ENCODE data around the gene ENDOV. TPM values are rescaled to one million over a fixed set of nuclear protein-coding genes. Genes with fewer than 3 reads are reported as not detected.

The ENDOV gene
- total RNA-seq, 4 donors from 2014 or later = 12.4 to 17.7 (median 15.4) TPM

GRCh38 chr17:80486692-80487091, 71.7 kb downstream of the ENDOV start:
- peaks cover 80% of the 10 kb centered on the region for H3K27me3 ChIP-seq

DNA sequence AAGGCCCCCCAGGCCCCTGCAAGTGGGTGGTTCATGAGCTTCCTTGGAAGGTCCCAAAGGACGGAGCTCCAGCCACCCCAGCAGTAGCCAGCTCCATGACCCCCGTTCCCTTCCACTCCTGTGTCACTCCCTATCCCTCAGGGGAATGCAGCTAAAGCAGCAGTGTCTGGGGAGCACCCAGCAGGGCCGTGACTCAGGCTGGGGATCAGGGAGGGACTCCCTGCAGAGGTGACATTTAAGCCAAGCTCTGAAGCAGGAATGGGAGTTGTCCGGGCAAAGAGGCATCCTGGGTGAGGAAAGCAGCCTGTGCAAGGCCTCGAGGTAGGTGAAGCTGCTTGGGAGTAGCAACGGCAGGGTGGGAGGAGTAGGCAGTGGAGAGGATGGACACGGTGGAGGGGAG, 72.5 kb downstream of the ENDOV start:
- H3K9me3 ChIP-seq = peaks cover 0 to 14% (median 0%) of the 10 kb centered on the region in 3 donors
- H3K4me3 ChIP-seq = no peak overlapping the region
- peaks cover 80% of the 10 kb centered on the region for H3K27me3 ChIP-seq
- no peak for TF ChIP-seq POLR2AphosphoS5 (IDR thresholded peaks at IDR 0.05)
- TF ChIP-seq EP300 (IDR thresholded peaks at IDR 0.05) = no peak
- no peak for TF ChIP-seq POLR2A (IDR thresholded peaks at IDR 0.05)
- no peak for TF ChIP-seq CTCF (IDR thresholded peaks at IDR 0.05)
- H3K4me1 ChIP-seq = no peaks in the 10 kb centered on the region
- H3K36me3 ChIP-seq = no peaks in the 10 kb centered on the region
- 35 to 43% methylated on average over 2 to 4 of the region's 7 CpGs for WGBS, 2 donors (ENCODE audit: low coverage in 1 of 2)
- no peak for ATAC-seq
- no peak overlapping the region for H3K27ac ChIP-seq

More at GRCh38 chr17:80486692-80487091, 71.7 kb downstream of the ENDOV start:
- Histone ChIP-seq H3K4me1 (no peaks in the 10 kb centered on the region), H3K4me3 (no peak overlapping the region), H3K36me3 (no peaks in the 10 kb centered on the region), H3K27ac (no peak overlapping the region), H3K9me3 (peaks cover 0 to 14% (median 0%) of the 10 kb centered on the region in 3 donors)
- no peak for ATAC-seq
- TF ChIP-seq POLR2AphosphoS5 (IDR thresholded peaks at IDR 0.05) = no peak
- no peak for TF ChIP-seq EP300 (IDR thresholded peaks at IDR 0.05)
- TF ChIP-seq CTCF (IDR thresholded peaks at IDR 0.05) = no peak
- no peak for TF ChIP-seq POLR2A (IDR thresholded peaks at IDR 0.05)
- WGBS, 2 donors (ENCODE audit: low coverage in 1 of 2) = 68% methylated on average over 4 of the region's 17 CpGs; no CpG with 5 or more reads in 1 of the 2 donors

Small RNA genes within 50 kb of the gene (small RNA-seq; reads per million reads assigned to genes)
- gene MIR4730 = 0 reads per million in 4 donors

Other genes starting within 250 kb of the ENDOV start
- gene CARD14, start 245.1 kb upstream of the ENDOV start, total RNA-seq = under 1 TPM in 2 of 4 donors, not detected in 2; 0.78 to 0.81 TPM
- gene SGSH, start 194.8 kb upstream of the ENDOV start, total RNA-seq = 10 to 100 TPM; 16.8 to 39.2 (median 18.2) TPM
- 10 to 100 TPM in 3 of 4 donors, 1 to 10 TPM in 1; 7.9 to 19.7 (median 13.7) TPM for gene SLC26A11, start 194.7 kb upstream of the ENDOV start, total RNA-seq
- 10 to 100 TPM; 59.2 to 87.6 (median 67.8) TPM for gene RNF213, start 154.3 kb upstream of the ENDOV start, total RNA-seq
- gene NPTX1, start 61.4 kb downstream of the ENDOV start, total RNA-seq = 1 to 10 TPM; 1.2 to 6.3 (median 3.8) TPM
- gene RPTOR, start 129.7 kb downstream of the ENDOV start, total RNA-seq = 10 to 100 TPM; 25.7 to 56.8 (median 39.7) TPM